H54 (cell line): ENCODE measurements around the gene ACSS3.

ENCODE experiments used
- DNase-seq: peaks from one replicate; pipeline ENCODE4 v3.0.0; 2011; ENCODE audit warnings: low spot score, mixed read lengths; ENCODE audit not compliant: insufficient read length
- FAIRE-seq: peaks from 3 replicates; lab custom pipeline; 2011; peaks lifted over from hg19 to GRCh38; lab: Jason Lieb, UNC
- POLR2A ChIP-seq: IDR thresholded peaks from 2 replicates; pipeline ENCODE4 v1.6.1; 2011; ENCODE audit warnings: low read depth, mild to moderate bottlenecking, low read length

The ACSS3 gene

DNA sequence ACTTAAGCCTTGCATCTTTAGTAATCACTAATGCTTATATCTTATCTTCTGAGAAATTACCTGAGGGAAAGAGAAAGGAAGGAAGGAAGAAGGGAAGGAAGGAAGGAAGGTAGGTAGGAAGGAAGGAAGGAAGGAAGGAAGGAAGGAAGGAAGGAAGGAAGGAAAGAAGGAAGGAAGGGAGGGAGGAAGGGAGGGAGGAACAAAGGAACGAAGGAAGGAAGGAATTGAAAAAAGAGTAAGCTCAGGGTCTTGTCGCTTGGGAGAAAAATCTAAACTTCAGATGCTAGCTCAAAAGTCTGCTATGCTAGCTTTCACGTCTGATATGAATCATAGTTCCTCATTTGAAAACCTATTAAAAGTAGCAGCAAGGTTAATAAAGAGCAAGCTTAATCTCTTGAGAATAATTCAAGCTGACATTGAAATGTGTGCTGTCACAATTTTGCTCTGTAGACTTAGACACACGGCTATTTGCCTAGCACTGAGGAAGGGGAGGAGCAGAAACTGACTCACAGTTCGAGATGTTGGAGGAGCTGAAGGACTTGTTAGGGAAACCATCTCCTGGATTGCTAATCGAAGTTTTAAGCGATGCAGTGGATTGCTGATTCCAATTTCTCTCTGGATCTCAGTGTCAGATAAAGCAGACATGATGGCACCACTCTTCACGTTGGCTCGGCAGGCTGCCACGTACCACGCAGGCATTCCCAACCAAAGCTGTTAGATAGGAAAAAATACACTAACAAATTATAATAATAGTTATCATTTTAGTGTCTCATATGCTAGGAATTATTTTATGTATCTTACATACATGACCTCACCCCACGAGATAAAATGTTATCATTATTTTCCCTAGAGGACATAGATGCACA is 216.7 kb downstream of the ACSS3 start:
- DNase-seq (no peak), FAIRE-seq (peak; percentile 97)
- TF ChIP-seq POLR2A = no peak

DNA sequence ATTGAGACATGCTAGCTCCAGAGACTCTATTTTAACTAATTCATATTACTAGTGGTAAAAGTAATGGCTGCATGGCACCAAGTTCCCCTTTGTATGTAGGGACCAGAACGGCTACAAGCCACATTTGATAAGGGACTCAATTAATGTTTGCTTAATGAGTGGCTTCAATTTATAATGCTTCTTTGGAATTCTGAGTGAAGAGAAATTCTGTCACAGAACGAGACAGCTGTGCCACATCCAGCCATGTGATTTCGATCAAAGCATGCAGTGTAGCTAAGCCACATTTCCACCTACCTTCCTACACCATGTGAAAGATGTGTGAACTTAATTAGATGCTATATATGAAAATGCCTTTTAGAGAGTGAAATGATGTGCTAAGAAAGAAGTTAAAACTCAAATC is 217.4 kb downstream of the ACSS3 start:
- no peak for DNase-seq
- no peak for TF ChIP-seq POLR2A
- no peak for FAIRE-seq

DNA sequence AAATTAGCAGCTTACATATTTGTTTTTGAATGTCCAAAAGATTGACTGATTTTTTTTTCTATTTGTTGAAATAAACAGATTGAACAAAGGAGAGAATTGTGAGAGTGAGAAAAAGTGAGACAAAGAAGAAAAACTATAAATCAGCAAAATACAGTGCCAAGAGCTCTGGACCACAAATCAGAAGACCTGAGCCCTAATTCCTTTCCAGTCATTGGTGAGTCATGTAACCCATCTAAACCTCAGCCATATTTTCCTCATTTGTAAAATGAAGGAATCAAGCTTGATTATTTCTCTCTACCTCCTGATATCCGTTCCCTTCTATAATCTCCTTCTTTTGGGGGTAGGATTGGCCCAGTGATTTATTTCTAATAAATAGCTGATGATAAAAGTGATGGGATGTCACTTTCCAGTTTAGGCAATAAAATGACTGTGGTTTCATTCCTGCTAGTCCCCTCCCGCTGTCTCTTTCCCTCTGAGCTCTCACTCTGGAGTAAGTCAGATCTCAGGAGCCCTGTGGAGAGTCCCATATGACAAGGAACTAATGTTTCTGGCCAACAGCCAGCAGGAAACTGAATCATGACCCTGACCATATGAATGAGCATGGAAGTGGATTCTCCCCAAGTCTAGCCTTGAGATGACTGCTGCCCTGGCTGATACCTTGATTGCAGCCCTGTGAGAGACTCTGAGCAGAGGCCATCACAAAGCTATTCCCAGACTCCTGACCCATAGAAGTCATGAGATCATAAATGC is 218.9 kb downstream of the ACSS3 start:
- no peak for TF ChIP-seq POLR2A
- FAIRE-seq = peak; percentile 99
- peak; percentile 35 for DNase-seq

DNA sequence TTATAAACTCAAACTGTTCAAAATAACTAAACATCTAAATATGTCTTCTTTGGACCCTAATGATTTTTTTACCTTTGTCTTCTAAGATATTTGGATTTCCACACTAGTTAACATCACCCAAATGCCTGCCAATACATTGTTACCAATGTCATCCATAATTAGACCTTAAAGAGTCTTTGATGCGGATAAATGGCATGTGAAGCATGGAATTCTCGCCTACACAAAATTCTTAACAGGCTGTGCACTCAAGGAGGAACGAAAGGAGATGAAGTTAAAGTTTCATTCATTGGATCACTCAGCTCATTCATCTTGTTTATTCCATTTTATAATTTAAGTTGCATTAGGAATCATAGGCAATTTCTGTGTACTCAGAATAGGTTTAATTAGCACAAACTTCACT is 219.7 kb downstream of the ACSS3 start:
- DNase-seq (no peak), FAIRE-seq (peak; percentile 27)
- TF ChIP-seq POLR2A = no peak

DNA sequence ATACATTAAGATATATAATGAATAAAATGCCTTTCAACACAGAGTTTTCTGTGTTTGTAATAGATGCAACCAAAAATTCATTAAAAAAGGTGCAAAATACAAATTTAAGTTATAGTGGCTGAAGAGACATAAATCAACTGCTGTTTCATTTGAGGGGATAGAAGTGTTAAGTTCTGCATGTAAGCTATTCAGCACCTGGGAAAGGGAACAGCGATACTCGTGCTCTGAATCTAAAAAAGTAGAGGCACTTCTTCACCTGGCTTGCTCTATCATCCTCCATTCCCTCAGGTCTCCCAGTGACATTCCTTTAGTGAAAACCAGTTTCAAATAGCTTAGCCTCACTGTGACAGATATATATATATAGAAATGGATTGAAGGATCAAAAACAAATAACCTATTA is 222.6 kb downstream of the ACSS3 start:
- no peak for FAIRE-seq
- TF ChIP-seq POLR2A = no peak
- no peak for DNase-seq

DNA sequence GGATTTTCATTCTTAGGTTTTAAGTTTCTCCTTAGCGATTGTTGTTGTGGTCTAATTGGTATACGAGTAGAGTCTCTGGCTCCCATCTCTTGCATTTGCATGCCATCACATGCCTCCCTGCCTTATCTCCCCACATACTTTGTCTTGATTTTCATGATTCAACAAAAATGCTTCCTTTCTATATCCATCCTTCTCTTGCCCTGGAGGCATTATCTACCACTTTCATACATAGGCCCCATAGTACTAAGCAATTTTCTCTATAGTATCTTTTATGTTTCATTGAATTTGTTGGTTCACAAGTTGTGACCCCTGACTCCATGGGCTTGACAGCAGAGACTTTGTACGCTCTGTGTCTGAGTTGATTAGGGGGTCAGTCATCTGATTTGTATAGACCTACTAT is 226.1 kb downstream of the ACSS3 start:
- DNase-seq (no peak), FAIRE-seq (no peak)
- TF ChIP-seq POLR2A = no peak
